Subcutaneous adipose tissue (tissue), 4 donors: ENCODE data around the gene ASCC2. TPM values are rescaled to one million over a fixed set of nuclear protein-coding genes. Genes with fewer than 3 reads are reported as not detected.

ENCODE experiments used
- total RNA-seq, 4 donors: library from RNA; depleted of rRNA; stranded (reverse); fragments of >200 nt; gene quantifications; one replicate each; pipeline ENCODE4 v1.1.0, GENCODE V29; 2016
- TF ChIP-seq, protein P1 (sequence below): fragments of 450-650 bp; IDR thresholded peaks from one replicate; pipeline ENCODE4 v1.5.1; 2016; ENCODE audit warnings: low read depth, mild to moderate bottlenecking, control low read depth, antibody characterized with exemption, moderate library complexity

Gene ASCC2
- total RNA-seq, 4 donors from 2014 or later: 37.7 to 113 (median 64.8) TPM

DNA sequence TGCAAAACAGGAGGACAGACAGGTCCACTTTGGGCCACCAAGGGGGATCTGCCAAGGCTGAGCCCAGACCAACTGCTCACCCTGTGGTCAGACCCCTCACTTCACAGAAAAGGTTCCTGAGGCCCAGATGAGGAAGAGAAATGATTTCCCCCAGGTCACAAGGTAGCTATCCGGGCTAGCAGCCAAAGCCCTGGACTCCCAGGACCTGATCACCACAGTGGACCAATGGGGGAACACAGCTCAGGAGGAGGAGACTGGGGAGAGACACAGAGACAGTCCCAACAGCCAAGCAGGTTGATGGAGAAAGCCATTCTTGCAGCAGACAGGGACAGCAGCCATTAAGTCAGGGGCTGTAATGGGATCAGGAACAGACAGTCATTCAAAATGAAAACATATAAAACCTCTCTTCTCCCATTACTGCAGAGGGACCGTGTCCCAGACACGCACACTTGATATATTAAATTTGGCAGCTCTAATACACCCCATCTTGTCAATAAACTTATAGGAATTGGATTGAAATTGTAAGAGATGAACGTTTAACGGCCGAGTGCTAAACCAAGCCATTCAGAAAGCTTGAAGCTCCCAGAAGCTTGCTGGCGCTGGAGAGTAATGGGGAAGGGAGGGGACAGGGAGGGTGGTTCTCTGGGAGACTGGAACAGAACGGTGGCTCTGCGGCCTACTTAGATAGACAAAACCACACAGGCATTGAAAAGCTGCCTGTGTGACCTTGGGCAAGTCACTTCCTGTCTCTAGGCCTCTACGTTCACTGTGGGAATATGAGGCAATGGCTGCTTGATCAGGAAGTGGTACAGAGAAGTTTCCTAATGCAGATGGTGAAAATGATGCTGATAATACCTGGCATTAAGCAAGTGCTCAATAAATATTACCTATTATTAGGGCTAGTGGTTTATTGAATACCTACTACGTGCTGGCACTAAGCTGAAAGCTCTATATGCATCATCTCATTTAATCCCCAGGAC, 87.2 kb downstream of the ASCC2 start:
- TF ChIP-seq, protein P1, sequence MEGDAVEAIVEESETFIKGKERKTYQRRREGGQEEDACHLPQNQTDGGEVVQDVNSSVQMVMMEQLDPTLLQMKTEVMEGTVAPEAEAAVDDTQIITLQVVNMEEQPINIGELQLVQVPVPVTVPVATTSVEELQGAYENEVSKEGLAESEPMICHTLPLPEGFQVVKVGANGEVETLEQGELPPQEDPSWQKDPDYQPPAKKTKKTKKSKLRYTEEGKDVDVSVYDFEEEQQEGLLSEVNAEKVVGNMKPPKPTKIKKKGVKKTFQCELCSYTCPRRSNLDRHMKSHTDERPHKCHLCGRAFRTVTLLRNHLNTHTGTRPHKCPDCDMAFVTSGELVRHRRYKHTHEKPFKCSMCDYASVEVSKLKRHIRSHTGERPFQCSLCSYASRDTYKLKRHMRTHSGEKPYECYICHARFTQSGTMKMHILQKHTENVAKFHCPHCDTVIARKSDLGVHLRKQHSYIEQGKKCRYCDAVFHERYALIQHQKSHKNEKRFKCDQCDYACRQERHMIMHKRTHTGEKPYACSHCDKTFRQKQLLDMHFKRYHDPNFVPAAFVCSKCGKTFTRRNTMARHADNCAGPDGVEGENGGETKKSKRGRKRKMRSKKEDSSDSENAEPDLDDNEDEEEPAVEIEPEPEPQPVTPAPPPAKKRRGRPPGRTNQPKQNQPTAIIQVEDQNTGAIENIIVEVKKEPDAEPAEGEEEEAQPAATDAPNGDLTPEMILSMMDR: no peak

DNA sequence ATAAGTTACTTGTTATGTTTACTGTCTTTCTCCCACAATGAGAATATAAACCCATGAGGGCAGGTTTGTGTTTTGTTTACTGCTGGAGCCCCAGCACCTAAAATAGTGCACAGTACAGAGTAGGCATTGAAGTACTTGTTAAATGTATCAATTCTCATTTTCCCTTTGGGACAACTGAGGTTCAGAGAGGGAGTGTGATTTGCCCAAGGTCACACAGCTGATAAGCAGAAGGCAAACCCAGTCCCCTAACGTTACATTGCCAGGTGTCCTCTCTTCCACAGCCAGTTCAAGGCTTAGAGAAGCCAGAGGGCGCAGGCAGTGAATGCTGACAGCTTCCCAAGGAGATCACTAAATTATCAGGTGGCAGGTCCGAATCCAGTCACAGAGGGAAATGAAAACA, 88.0 kb downstream of the ASCC2 start:
- TF ChIP-seq, protein P1: no peak

DNA sequence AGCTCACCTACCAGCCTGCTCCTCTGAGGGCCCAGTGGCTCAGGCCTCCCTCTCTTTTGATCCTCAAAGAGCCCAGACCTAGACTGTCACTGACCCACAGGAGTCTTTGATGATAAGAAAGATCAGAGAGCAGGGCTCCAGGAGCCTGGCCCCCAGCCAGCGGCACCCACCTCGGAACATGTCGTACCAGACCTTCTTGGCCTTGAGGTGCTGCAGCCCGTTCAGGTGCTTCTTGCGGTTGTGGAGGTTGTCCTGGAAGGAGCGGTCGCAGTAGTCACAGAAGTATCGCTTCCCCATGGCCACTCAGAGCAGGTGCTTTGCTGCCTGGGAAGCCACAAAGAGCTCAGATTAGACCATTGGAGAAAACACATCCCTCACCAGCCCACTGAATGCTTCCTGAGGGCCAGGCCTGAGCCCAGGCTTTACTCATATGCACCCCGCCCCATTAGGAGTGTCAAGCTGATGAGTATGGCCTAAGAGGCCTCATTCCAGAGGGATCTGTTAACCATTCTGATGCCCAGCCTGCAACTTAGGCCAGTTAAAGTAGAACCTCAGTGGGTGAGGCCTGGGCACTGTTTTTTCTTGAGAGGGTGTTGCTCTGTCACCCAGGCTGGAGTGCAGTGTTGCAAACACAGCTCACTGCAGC, 89.7 kb downstream of the ASCC2 start:
- TF ChIP-seq, protein P1: no peak

DNA sequence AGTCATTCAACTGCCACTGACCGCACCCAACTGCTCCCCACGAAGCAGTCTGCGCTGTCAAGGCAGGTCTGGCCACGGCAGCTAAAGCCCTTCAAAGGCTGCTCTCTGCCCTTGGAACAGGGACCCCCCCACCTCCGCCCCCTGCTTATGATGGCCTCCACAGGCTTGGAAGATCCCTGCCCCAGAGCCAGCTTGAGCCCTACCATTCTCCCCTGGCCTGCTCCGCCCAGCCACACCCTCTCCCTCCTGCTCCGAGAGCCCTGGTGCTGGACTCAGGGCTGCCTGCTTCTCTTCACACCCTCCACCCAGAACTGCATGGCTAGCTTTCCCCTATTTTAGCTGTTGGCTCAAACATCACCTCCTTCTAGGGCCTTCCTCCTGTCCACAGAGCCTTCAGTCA, 90.2 kb downstream of the ASCC2 start:
- TF ChIP-seq, protein P1: no peak

DNA sequence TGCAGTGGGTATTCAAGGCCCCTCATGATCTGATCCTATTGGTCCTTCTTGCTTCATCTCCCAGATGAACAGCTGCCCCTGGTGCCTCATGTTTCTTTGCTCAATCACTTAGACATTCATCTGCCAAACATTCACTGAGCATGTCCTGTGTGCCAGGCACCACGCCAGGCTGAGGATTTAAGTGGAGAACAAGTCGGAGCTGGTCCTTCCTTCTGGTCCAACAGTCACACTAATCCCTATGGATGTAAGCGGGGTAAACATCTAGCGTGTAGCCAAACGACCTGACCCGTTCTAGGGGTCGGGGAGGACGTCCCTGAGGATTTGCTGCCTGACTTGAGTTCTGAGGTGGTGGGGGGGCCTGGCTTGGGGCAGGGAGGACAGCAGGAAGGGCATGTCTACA, 93.2 kb downstream of the ASCC2 start:
- TF ChIP-seq, protein P1: no peak

DNA sequence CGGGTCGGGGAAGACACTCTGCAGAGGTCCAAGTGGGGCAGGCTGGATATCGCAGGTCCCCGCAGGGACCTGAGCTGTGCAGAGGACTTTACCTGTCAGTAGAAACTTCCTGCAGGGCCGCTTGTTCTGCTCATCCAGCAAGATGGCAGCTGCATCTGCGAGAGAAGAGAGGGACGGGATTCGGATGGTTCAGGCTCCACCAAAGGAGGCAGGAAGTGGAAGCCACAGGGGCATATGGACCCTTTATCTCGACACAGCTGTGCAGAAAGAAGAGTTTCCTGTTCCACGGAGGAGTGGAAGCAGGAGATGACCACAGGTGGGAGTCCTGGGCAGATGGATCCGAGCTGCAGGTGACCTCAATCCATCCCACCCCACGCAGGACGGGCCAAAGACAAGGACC, 95.7 kb downstream of the ASCC2 start:
- TF ChIP-seq, protein P1: no peak

DNA sequence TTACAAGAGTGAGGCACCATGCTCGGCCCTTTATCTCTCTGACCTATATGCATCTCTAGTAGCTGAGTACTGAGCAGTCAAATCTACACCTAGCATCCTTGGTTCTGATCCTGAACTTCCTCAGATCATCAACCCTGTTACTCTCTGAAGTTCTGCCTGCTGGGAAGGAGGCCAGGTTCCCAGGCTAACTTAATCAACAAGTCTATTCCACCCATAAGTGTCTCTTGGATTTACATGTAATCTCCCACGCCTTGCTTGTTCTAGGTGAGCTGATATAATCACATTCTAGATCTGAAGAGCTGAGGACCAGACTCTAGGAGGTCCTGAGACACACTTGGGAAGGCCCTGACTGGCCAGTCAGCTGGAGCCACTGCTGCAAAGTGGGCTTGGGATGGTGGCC, 96.1 kb downstream of the ASCC2 start:
- TF ChIP-seq, protein P1: no peak
